RWPE1 (cell line): Measurements from ENCODE around the gene SOX5.

Experiments
- CTCF ChIA-PET: fragments of 350-600 bp; sonication (Branson Sonifier 250); formaldehyde crosslinking; extraction: SDS; loops from one replicate; lab custom pipeline; 2021; lab: Yijun Ruan, JAX
- POLR2A ChIA-PET: fragments of 400-600 bp; formaldehyde crosslinking; extraction: SDS; loops from one replicate; lab custom pipeline; 2020; ENCODE audit warnings: antibody characterized with exemption; ENCODE audit not compliant: low non-redundant PET; lab: Yijun Ruan, JAX
- DNase-seq: peaks from one replicate; pipeline ENCODE4 v3.0.0; 2012; ENCODE audit warnings: low spot score
- H3K27ac ChIP-seq: fragments of 450-650 bp; 2 replicates; pipeline ENCODE4 v1.5.1; 2017
- TF ChIP-seq, protein P1 (sequence below): fragments of 450-650 bp; conservative IDR thresholded peaks from 2 replicates; pipeline ENCODE4 v1.5.1; 2017; ENCODE audit warnings: low read depth, mild to moderate bottlenecking

SOX5 gene

DNA sequence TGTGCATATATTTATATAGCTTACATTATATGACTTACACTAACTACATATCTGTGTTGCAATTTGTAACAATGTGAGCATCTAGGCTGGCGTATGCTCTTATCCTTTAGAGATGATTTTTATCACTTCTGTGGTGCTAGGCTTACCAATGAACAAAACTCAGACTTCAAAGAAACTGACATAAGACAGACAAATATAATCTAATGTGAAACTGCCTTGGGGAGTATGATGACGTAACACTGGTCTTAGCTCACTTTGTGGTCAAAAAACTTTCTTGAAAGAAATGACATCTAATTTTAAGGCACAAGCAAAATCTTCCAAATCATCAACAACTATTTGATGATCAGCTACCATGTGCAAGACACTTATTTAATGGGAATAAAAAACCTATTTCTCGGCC, 50.0 kb downstream of the SOX5 start:
- TF ChIP-seq, protein P1, sequence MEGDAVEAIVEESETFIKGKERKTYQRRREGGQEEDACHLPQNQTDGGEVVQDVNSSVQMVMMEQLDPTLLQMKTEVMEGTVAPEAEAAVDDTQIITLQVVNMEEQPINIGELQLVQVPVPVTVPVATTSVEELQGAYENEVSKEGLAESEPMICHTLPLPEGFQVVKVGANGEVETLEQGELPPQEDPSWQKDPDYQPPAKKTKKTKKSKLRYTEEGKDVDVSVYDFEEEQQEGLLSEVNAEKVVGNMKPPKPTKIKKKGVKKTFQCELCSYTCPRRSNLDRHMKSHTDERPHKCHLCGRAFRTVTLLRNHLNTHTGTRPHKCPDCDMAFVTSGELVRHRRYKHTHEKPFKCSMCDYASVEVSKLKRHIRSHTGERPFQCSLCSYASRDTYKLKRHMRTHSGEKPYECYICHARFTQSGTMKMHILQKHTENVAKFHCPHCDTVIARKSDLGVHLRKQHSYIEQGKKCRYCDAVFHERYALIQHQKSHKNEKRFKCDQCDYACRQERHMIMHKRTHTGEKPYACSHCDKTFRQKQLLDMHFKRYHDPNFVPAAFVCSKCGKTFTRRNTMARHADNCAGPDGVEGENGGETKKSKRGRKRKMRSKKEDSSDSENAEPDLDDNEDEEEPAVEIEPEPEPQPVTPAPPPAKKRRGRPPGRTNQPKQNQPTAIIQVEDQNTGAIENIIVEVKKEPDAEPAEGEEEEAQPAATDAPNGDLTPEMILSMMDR = no peak
- no peak overlapping the region for H3K27ac ChIP-seq
- CTCF ChIA-PET = interaction anchor here (0.8 kb wide), 1 partner anchor 24 kb away, joined by 3 read pairs; no protein-coding TSS in a partner anchor
- DNase-seq = no peak
- POLR2A ChIA-PET = no interaction called here

DNA sequence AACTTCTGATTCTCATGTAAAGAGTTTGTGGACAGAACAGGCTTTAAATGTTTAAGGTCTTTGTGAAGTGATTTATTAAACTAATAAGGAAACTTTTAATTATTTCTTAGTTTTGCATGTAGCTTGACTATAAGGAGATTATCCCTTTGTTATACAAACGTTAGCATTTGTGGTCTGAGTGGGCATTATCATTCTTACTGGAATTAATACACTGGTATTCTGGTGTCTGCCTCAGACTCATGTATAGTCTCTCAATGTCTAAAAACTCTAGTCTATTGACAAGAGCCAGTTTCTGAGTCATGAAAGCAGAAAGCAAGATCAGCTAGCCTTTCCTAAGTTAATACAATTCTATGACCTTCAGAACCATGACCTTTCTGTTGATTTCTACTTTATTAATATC, 51.3 kb downstream of the SOX5 start:
- POLR2A ChIA-PET = no interaction called here
- CTCF ChIA-PET = no interaction called here
- TF ChIP-seq, protein P1 = no peak
- DNase-seq = no peak
- H3K27ac ChIP-seq = no peak overlapping the region

DNA sequence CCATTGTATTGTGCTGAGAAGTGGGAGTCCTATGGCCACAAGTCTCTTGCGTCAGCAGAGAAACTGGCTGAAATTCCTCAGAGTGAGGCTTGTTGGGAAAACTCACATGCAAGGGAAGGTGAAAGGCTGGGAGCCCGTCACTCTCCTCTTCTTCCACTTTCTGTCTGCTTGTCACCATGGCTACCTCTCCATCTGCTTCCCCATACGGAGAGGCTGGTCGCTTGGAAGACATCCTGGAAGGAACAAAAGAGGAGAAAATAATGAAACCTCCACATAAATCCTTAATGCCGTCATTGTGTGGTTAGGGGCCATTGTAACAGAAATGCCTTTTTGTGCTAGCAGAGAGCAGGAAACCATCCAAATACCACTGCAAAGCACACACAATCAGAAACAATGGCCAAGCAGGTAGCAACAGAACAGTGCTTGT, 53.7 kb downstream of the SOX5 start:
- DNase-seq = no peak
- H3K27ac ChIP-seq = no peak overlapping the region
- TF ChIP-seq, protein P1 = no peak
- CTCF ChIA-PET = no interaction called here
- POLR2A ChIA-PET = no interaction called here

DNA sequence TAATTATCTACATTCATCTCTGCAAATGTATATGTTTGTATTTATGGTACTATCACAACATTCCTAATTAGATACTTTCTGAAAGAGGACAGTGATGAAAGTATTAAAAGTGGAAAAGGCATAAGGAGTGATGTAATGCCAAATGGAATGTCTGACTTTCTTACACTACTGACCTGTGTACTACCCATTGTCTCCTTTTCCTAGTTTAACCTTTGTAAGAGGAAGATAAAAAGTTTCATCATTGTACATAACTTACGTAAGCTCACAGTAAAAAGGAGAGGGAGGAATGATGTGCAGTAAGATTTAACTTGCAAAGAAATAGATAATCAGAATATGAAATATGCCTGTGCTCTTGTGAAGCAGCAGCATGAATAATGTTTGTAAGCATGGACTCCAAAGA, 55.9 kb downstream of the SOX5 start:
- ChIA-PET POLR2A (no interaction called here), CTCF (no interaction called here)
- TF ChIP-seq, protein P1 = no peak
- DNase-seq = no peak
- no peak overlapping the region for H3K27ac ChIP-seq

DNA sequence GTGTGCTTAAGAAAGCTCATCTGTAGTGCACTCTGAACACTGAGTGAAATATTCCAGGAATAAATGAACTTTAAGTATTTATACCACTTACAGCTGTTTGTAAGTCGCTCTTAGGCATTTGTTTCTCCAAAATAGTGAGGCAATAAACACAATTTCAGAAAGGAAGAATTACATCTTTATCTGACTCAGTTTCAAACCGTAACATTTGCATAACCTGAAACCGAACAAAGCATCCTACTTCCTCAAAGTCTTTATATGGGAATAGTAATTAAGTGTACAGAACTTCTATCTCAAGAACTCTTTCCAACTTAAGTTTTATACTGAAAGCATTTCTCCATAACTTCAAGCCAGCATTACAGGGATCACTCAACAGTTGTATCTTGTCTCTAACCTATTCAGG, 58.4 kb downstream of the SOX5 start:
- ChIA-PET CTCF (no interaction called here), POLR2A (no interaction called here)
- no peak overlapping the region for H3K27ac ChIP-seq
- no peak for DNase-seq
- TF ChIP-seq, protein P1 = no peak

DNA sequence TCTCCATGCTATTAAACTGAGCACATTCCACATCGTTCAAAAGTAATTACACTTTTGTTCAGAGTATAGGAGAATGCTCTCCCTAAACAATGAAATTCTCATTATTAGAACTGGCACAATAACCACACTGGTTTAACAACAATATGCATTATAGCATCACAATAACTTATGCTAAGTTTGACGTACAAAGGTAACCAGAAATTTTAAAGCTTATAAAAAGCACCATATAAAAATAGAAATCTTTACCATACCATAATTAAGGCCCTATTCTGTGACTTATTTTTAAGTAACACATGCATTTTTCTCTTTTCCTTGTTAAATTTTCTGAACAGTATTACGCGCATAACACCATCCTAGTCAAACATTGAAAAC, 60.4 kb downstream of the SOX5 start:
- ChIA-PET CTCF (no interaction called here), POLR2A (no interaction called here)
- H3K27ac ChIP-seq = no peak overlapping the region
- TF ChIP-seq, protein P1 = no peak
- no peak for DNase-seq
